Brain microvascular endothelial cell (primary cell): ENCODE measurements around the gene NRG2.

Source experiments
- DNase-seq: peaks from one replicate; pipeline ENCODE4 v3.0.0-alpha.2; 2020
- H3K27ac ChIP-seq: fragments of 250-450 bp; sonication (Bioruptor Pico); 2 replicates; pipeline ENCODE4 v1.5.1; 2020; ENCODE audit warnings: mild to moderate bottlenecking, moderate library complexity
- H3K27me3 ChIP-seq: fragments of 250-450 bp; sonication (Bioruptor Pico); replicated peaks from 2 replicates; pipeline ENCODE4 v1.5.1; 2020; ENCODE audit warnings: mild to moderate bottlenecking
- H3K36me3 ChIP-seq: fragments of 250-450 bp; sonication (Bioruptor Pico); replicated peaks from 2 replicates; pipeline ENCODE4 v1.5.1; 2020; ENCODE audit warnings: mild to moderate bottlenecking
- H3K4me3 ChIP-seq: 2 replicates; pipeline ENCODE4 v1.5.1; 2011; ENCODE audit warnings: low read depth, mild to moderate bottlenecking, control low read depth, low read length, moderate library complexity
- in situ Hi-C: cut with HindIII; loops from 2 replicates; pipeline ENCODE4 v1.10.0; 2017; ENCODE audit warnings: low sequenced_read_pairs, low pct_ligation_motif_present
- TF ChIP-seq, protein P1 (sequence below): IDR thresholded peaks from 2 replicates; pipeline ENCODE4 v1.5.1; 2011; ENCODE audit warnings: low read depth, mild to moderate bottlenecking, moderate library complexity, low read length, control low read depth, inconsistent platforms; ENCODE audit errors: missing control alignments

The NRG2 gene

DNA sequence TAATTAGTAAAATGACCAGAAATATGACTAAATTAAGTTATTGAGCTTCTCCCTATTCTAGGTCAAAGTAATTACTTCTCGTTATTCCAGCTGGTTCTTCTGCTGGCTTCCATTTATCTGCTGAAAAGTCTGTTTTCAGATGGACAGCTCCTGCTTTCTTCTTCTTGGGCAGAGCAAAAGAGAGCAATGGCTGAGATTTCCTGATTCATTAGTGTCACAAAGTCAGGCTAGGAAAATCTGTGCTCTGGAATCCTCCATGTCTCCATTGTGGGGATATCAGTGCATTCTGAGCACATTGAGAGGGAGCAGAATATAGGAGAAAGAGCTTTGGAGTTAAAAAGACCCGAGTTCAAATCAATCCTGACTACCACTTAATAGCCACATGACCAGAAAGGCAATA, 33.7 kb upstream of the NRG2 start:
- Histone ChIP-seq H3K27me3 (peaks cover 2% of the 10 kb centered on the region), H3K4me3 (no peak overlapping the region), H3K36me3 (no peaks in the 10 kb centered on the region), H3K27ac (no peak overlapping the region)
- in situ Hi-C loops: no loop called here
- TF ChIP-seq, protein P1, sequence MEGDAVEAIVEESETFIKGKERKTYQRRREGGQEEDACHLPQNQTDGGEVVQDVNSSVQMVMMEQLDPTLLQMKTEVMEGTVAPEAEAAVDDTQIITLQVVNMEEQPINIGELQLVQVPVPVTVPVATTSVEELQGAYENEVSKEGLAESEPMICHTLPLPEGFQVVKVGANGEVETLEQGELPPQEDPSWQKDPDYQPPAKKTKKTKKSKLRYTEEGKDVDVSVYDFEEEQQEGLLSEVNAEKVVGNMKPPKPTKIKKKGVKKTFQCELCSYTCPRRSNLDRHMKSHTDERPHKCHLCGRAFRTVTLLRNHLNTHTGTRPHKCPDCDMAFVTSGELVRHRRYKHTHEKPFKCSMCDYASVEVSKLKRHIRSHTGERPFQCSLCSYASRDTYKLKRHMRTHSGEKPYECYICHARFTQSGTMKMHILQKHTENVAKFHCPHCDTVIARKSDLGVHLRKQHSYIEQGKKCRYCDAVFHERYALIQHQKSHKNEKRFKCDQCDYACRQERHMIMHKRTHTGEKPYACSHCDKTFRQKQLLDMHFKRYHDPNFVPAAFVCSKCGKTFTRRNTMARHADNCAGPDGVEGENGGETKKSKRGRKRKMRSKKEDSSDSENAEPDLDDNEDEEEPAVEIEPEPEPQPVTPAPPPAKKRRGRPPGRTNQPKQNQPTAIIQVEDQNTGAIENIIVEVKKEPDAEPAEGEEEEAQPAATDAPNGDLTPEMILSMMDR: no peak
- DNase-seq: no peak

DNA sequence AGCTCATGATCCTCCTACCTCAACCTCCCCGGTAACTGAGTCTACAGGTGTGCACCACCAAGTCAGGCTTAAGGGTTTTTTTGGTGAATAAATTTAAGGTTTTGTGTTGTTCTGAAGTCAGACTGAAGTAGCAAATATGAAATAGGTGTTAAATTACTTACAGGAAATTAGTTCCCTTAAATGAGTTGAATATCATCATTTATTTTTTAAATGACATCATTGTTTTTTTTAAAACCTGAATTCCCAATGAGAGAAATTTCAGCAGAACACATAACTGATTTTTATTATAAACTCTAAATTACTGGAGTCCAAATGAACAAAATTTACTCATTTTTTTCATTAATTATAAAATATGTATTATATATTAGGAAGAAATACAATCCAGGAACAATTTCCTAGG, 33.0 kb upstream of the NRG2 start:
- no peaks in the 10 kb centered on the region for H3K36me3 ChIP-seq

DNA sequence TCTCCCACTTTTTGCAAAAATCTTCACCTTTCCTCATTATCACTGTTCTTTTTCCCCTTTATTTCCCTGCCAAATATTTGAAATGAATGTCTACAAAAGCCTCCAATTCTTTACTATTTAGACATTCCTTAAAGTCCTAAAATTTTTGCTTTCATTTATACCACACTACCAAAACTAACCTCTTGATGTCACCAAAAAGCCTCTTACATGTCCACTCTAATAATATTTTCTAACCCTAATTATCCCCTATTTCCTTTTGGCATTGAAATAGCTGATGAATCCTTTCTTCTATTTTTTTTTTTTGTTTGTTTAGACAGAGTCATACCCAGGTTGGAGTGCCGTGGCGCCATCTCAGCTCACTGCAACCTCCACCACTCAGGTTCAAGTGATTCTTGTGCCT, 32.3 kb upstream of the NRG2 start:
- H3K4me3 ChIP-seq: no peak overlapping the region
- H3K27me3 ChIP-seq: peaks cover 2% of the 10 kb centered on the region
- in situ Hi-C loops: no loop called here
- no peak for DNase-seq
- TF ChIP-seq, protein P1: no peak
- H3K27ac ChIP-seq: no peak overlapping the region
- H3K36me3 ChIP-seq: no peaks in the 10 kb centered on the region

More for the DNA sequence above, 33.0 kb upstream of the NRG2 start:
- Histone ChIP-seq H3K27ac (no peak overlapping the region), H3K27me3 (peaks cover 2% of the 10 kb centered on the region), H3K4me3 (no peak overlapping the region)
- DNase-seq: no peak
- TF ChIP-seq, protein P1: no peak
- in situ Hi-C loops: no loop called here

DNA sequence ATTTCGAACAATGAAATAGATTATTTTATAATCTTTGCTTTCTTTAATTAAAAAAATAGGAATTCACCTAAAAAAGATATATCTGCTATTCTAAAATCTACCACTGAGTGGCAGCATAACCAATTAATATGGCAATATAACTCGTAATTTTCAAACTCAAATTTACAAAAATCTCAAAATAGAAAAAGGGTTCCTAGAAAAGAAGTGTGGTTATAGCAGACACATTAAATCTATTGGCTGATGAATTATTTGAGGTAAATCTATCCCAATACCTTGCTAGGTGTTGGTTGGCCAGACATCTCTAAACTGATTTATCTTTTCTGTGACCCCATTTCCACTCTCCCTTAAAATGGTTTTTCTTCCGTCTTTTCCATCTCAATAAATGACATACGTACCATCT, 30.2 kb upstream of the NRG2 start:
- Histone ChIP-seq H3K27me3 (peaks cover 2% of the 10 kb centered on the region), H3K27ac (no peak overlapping the region), H3K4me3 (no peak overlapping the region), H3K36me3 (no peaks in the 10 kb centered on the region)
- DNase-seq: no peak
- TF ChIP-seq, protein P1: no peak
- in situ Hi-C loops: no loop called here

DNA sequence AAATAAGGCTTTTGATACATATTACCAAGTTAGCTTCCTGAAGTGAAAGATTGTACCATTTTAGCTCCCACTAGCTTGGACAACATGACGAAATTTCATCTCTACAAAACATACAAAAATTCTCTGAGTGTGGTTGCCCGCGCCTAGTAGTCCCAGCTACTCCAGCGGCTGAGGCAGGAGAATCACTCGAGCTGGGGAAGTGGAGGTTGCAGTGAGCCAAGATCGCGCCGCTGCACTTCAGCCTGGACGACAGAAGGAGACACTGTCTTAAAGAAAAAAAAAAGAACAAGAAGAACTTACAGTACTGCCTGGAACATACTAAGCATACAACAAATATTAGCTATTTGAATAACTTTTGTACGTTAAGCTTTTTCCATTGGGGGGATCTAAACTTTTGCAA, 29.7 kb upstream of the NRG2 start:
- no peak overlapping the region for H3K27ac ChIP-seq
- TF ChIP-seq, protein P1: no peak
- in situ Hi-C loops: no loop called here
- no peak overlapping the region for H3K4me3 ChIP-seq
- no peaks in the 10 kb centered on the region for H3K36me3 ChIP-seq
- H3K27me3 ChIP-seq: peaks cover 2% of the 10 kb centered on the region
- no peak for DNase-seq

DNA sequence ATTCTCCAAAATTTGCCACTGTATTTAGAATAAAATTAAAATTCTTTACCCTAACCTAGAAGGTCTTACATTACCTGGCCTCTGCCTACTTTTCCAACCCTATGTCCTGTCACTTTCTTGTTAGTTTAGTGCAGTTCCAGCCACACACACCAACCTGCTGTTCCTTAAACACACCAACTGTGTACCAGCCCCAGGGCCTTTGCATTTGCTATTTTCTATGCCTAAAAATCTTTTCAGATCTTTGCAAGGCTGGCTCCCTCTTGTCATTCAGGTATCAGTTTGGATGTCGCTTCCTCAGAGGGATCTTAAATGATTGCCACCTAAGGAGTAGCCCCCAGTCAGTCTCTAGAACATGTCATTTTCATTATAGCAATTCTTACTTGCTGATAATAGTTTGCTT, 17.7 kb upstream of the NRG2 start:
- TF ChIP-seq, protein P1: no peak
- DNase-seq: no peak
- in situ Hi-C loops: no loop called here
- Histone ChIP-seq H3K27me3 (peaks cover 35% of the 10 kb centered on the region), H3K27ac (no peak overlapping the region), H3K36me3 (no peaks in the 10 kb centered on the region), H3K4me3 (no peak overlapping the region)
